ENCODE data around the gene TTYH1.
"Not testable (repeated sequence)": the region's sequence is repeated elsewhere in the genome, so short reads cannot be mapped to it uniquely, and the experiment has no call there.

DNA sequence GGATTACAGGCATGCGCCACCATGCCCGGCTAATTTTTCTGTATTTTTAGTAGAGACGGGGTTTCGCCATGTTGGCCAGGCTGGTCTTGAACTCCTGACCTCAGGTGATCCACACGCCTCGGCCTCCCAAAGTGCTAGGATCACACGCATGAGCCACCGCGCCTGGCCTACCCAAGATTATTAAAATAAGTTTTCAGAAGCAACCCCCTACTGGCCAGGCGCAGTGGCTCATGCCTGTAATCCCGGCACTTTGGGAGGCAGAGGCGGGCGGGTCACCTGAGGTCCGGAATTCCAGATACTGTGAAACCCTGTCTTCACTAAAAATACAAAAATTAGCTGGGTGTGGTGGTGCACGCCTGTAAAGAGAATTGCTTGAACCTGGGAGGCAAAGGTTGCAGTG, 31.1 kb downstream of the TTYH1 start:
- TF ChIP-seq, protein P1, sequence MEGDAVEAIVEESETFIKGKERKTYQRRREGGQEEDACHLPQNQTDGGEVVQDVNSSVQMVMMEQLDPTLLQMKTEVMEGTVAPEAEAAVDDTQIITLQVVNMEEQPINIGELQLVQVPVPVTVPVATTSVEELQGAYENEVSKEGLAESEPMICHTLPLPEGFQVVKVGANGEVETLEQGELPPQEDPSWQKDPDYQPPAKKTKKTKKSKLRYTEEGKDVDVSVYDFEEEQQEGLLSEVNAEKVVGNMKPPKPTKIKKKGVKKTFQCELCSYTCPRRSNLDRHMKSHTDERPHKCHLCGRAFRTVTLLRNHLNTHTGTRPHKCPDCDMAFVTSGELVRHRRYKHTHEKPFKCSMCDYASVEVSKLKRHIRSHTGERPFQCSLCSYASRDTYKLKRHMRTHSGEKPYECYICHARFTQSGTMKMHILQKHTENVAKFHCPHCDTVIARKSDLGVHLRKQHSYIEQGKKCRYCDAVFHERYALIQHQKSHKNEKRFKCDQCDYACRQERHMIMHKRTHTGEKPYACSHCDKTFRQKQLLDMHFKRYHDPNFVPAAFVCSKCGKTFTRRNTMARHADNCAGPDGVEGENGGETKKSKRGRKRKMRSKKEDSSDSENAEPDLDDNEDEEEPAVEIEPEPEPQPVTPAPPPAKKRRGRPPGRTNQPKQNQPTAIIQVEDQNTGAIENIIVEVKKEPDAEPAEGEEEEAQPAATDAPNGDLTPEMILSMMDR (IDR thresholded peaks at IDR 0.05; ENCODE audit: extremely low read depth in 1 of 2, insufficient read depth in 1 of 2, low read depth in 1 of 2, low read length in 2 of 2): not testable (repeated sequence)
- not testable (repeated sequence) for TF ChIP-seq POLR2AphosphoS5 (IDR thresholded peaks at IDR 0.05; ENCODE audit: insufficient read depth, low read depth, low read length); EZH2 (IDR thresholded peaks at IDR 0.05; ENCODE audit: borderline replicate concordance, low read depth, low read length, severe bottlenecking); MYC (IDR thresholded peaks at IDR 0.05; ENCODE audit: low read depth, low read length); FOS (IDR thresholded peaks at IDR 0.05; ENCODE audit: borderline replicate concordance, insufficient read depth, low read length); POLR2A (IDR thresholded peaks at IDR 0.05; ENCODE audit: low read depth, low read length); JUN (IDR thresholded peaks at IDR 0.05; ENCODE audit: borderline replicate concordance, insufficient read depth, insufficient read length, low read depth); GATA2 (IDR thresholded peaks at IDR 0.05; ENCODE audit: insufficient read depth, insufficient read length, low read depth, low read length)
- TF ChIP-seq, protein P2, sequence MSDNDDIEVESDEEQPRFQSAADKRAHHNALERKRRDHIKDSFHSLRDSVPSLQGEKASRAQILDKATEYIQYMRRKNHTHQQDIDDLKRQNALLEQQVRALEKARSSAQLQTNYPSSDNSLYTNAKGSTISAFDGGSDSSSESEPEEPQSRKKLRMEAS (IDR thresholded peaks at IDR 0.05; ENCODE audit: insufficient read depth, insufficient read length): not testable (repeated sequence)
